HEK293T (cell line): ENCODE data around the gene ACBD6.

ENCODE experiments used
- BHLHE40 ChIP-seq: fragments of 450-650 bp; IDR thresholded peaks from 2 replicates; pipeline ENCODE4 v1.6.1; 2016; ENCODE audit warnings: mild to moderate bottlenecking, moderate library complexity, borderline replicate concordance
- FOXK2 ChIP-seq: fragments of 450-650 bp; IDR thresholded peaks from 2 replicates; pipeline ENCODE4 v1.6.1; 2016; ENCODE audit warnings: mild to moderate bottlenecking
- SP1 ChIP-seq: fragments of 450-650 bp; IDR thresholded peaks from 2 replicates; pipeline ENCODE4 v1.6.1; 2017
- TARDBP ChIP-seq: fragments of 450-650 bp; IDR thresholded peaks from 2 replicates; pipeline ENCODE4 v1.6.1; 2016

DNA sequence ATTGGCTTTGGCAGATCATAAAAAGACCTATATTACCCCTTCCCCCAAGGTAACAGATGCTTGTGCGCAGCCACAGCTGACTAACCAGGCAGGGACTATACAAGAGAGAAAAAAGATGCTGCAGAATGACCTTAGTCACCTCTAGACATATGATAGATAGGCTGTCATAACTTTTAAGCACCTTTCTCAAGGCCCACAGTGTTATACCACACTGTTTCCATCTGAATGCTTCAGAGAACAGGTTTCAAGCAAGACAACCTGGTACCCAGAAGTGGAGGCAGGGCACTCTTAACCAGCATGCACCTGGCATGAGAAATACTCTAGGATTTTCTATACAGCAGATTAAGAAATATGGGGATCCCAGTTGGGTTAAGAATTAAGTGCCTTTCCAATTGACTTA is 43.6 kb upstream of the ACBD6 start:
- TF ChIP-seq BHLHE40 (no peak), TARDBP (no peak), FOXK2 (no peak), SP1 (no peak)
